ENCODE measurements around the gene CYSRT1.
A peak's percentile ranks its signal among the peaks of the same experiment; 100 is the strongest.
"Not testable (repeated sequence)": the region's sequence is repeated elsewhere in the genome, so short reads cannot be mapped to it uniquely, and the experiment has no call there.

Gene CYSRT1

DNA sequence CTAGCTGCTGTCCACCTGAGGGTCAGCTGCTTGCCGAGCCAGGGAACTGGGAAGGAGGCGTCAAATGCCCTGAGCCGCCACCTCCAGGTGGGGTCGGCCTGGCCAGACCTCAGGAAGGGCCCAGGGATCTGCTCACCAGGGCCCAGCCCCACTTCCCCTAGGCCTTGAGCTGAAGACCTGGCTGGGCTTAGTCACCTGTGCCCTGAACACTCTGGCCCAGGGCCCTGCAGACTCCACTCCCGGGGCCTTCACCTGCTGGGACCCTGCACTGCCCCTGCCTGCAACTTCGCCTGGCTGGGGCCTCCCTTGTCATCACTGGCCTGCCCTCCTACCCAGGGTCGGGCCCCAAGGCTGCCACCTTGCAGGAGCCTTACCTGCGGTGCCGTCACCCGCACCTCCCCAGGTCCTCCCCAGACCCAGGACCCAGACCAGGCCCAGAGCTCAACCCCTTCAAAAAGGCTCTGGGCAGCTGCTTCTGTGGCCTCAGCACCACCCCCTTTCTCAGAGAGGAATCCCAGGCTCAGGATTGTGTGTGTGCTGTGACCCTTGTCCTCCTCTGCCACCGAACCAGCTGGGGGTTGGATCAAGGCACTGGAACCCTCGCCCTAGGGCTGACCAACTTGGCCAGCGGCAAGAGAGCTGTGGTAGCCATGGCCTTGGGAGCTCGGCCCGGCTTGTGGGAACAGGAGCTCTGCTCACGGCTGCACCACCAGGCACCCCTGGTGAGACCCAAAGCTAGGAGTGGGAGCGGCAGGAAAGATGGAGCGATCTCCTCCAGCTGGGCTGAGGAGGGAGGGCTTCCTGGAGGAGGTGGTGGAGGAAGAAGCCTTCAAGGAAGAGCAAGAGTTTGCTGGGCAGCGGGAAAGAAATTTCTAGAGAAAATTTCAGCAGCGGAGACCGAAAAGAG, 29.0 kb downstream of the CYSRT1 start:
- DNase-seq: no peak

- DNase-seq: peak; percentile 85
Observed at GRCh38 chr9:137254624-137255447, 29.9 kb downstream of the CYSRT1 start, which contains the start of gene NELFB. TSS of gene NELFB (plus strand) at chr9:137255327.

GRCh38 chr9:137255448-137256114, 30.6 kb downstream of the CYSRT1 start:
- DNase-seq: no peak

DNA sequence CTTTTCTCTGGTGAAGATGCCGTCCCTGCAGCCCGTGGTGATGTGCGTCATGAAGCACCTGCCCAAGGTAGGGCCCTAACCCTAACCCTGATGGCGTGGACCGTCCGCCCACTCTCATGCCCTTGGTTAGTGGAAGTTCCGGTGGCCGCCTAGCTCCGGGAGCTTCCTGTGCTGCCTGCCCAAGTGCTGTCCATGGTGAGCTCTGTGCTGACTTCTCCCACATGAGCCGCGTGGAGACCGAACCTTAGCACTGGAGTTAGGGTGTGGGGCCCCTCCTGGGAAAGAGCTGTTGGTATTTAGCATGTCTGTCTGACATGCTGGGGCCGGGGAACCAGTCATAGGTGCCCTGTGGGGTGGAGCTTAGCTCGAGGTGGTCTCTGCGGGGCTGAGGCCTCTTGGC, 31.4 kb downstream of the CYSRT1 start:
- DNase-seq: no peak

DNA sequence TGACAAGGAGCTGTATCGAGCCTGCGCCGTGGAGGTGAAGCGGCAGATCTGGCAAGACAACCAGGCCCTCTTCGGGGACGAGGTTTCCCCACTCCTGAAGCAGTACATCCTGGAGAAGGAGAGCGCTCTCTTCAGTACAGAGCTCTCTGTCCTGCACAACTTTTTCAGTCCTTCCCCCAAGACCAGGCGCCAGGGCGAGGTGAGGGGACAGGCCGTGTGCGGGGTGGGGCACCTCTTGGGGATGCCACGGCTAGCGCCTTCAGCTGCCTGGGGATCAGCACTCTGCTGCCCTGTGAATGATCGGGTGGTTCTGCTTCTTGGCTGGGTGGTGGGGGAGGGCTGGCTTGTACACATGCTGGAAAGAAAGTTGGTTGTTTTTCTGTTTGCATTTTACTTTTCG, 31.9 kb downstream of the CYSRT1 start:
- no peak for DNase-seq

- not testable (repeated sequence) for DNase-seq
Observed at GRCh38 chr9:137262173-137262908, 37.4 kb downstream of the CYSRT1 start.

- no peak for DNase-seq
Observed at GRCh38 chr9:137262909-137263285, 37.9 kb downstream of the CYSRT1 start.

- no peak for DNase-seq
Observed at GRCh38 chr9:137263506-137263905, 38.5 kb downstream of the CYSRT1 start.

DNA sequence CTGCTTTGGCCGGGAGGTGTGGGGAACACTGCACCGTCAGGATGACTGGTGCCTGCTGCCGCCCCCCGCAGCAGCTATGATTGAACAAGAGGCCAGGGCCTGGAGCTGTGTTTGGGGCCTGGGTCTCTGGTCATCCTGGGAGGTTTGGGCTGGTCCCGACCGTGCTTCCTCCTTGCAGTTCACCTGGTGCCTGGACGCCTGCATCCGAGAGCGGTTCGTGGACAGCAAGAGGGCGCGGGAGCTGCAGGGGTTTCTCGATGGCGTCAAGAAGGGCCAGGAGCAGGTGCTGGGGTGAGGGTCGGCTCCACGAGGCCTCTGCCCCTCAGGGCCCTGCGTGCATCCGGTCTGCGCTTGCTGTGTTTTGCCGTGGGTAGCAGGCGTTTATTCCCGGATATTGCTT, 39.1 kb downstream of the CYSRT1 start:
- DNase-seq: no peak

- no peak for DNase-seq
Observed at GRCh38 chr9:137265496-137266161, 40.7 kb downstream of the CYSRT1 start.

DNA sequence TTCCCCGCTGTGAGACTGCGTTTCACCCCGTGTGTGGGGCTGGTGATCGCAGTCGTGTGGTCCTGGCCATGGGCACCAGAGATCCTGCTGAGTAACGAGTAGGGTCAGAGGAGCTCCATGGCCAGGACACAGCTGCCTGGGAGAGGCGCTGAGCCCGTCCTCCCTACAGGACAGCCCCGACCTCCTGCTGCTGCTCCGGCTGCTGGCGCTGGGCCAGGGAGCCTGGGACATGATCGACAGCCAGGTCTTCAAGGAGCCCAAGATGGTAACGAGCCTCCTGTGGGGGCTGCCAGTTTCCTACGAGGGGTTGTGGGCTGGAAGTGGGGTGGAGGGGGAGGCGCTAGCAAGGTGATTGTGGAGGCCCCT, 41.2 kb downstream of the CYSRT1 start:
- no peak for DNase-seq

- no peak for DNase-seq
Observed at GRCh38 chr9:137266585-137267453, 41.8 kb downstream of the CYSRT1 start.

DNA sequence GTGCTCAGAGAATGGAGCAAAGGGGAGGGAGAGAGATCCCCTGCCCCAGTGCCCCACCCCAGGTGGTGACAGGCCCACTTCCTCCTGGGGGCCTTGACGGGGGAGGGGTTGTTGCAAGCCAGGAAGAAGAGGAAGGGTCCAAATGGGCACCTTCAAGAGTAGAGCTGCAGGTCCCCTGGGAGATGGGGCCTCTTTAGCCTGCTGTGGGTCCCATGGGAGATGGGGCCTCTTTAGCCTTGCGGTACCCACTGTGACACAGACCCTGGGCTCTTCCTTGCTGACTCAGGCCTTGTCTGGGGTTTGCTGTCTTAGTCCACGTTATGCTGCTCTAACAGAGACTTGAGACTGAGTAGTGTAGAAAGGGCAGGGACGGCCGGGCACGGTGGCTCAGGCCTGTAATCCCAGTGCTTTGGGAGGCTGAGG, 43.0 kb downstream of the CYSRT1 start:
- no peak for DNase-seq

- DNase-seq: peak; percentile 28
Observed at GRCh38 chr9:137268538-137269201, 43.7 kb downstream of the CYSRT1 start.

DNA sequence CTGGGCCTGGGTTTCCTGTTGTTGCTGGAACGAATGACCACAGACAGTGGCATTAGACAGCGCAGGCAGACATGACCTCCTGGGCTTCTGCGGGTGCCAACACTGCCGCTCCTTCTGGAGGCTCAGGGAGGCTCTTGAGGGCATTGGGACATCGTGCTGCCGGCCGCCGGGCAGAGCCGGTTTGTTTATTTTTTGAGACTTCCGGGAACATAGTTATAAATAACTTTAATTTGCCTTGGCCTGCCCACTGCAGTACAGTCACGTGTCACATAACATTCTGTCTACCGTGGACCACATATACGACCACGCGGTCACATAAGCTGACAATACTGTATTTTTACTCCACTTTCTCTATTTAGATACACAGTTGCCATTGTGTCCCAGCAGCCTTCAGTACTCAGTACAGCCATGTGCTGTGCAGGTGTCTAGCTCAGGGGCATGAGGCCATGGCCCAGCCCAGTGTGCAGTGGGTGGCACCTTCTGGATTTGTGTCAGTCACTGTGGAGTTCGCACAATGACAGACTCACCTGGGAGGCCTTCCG, 44.3 kb downstream of the CYSRT1 start:
- no peak for DNase-seq

DNA sequence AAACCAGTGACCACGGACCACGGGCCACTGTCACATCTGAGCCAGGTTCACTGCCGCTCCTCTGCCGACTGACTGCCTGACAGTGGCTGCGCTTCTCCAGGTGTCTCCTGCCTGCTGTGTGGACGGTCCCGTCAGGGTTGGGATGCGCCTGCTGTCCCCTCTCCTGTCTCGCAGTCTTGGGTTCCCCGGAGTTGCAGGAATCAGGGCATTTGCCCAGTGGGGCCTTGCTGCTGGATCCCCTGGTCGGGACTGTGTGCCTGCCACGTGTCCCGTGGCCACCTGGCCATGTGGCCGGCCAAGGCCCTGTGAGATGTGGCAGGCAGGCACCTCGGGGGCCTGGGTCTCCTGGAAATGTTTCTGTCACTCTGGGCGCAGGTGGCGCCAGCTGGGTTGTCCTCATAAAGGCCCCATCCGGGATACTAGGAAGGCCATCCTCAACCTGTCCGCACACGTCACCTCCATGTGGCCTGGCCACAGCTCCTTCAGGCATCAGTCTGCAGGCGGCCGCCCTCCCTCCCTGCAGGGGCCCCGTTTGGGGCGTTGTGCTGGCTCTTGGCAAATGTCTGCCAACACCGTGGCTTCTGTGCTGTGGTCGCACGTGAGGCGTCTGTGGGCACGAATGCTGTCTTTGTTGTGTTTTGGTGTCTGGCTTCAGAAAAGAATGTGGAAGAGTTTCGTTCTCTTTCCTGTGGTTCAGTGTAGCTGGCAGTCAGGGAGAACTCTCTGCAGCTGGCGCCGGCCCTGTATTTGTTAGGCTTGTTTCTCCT, 46.1 kb downstream of the CYSRT1 start:
- DNase-seq: peak; percentile 19

- no peak for DNase-seq
Observed at GRCh38 chr9:137271696-137272076, 46.7 kb downstream of the CYSRT1 start.

DNA sequence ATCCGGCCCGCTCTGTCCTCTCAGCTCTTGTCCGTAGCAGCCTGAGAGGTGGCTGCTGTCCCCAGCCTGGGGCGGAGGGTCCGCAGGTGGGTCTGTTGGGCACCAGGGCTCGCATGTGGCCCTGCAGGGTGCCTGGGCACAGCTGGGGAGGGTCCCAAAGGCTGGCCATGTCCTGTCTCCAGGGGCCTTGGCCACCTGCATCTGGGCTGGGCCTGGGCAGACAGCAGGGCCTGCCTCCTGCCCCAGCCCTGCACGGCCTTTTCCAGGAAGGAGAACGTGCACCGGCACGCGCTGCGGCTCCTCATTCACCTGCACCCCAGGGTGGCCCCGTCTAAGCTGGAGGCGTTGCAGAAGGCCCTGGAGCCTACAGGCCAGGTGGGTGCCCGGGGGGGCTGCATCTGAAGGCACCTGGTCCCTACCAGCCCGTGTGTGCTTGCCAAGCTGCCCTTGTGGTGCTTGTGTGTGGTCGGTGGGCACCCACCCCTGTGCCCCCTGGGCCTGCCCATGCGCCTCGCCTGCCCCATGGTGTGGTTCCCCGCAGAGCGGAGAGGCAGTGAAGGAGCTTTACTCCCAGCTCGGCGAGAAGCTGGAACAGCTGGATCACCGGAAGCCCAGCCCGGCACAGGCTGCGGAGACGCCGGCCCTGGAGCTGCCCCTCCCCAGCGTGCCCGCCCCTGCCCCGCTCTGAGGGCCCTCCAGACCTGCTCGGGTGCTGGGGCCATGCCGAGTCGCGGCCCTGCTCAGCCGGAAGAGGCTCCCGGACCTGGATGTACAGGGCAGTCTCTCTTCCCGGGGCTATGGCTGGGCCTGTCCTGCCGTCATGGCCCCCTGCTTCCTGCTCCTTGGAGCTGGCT, 47.5 kb downstream of the CYSRT1 start:
- no peak for DNase-seq
